CD4-positive, alpha-beta memory T cell (primary cell): ENCODE data around the gene ITPRID2. TPM values are rescaled to one million over a fixed set of nuclear protein-coding genes. Genes with fewer than 3 reads are reported as not detected.

Experiments
- CTCF ChIA-PET: fragments of 350-600 bp; sonication (Branson Sonifier 250); formaldehyde crosslinking; loops from one replicate; lab custom pipeline; 2021; ENCODE audit warnings: inconsistent platforms; ENCODE audit not compliant: partially characterized antibody; lab: Charles Lee
- POLR2A ChIA-PET: fragments of 350-600 bp; sonication (Branson Sonifier 250); formaldehyde crosslinking; loops from one replicate; lab custom pipeline; 2021; ENCODE audit not compliant: partially characterized antibody; lab: Charles Lee
- DNase-seq, 5 donors: peaks; one replicate each; pipeline versions ENCODE4 v3.0.0 to v3.0.0-alpha.2; 2020 to 2022; ENCODE audit warnings: mixed read lengths in 1 of 5
- H3K27ac ChIP-seq: one replicate; pipeline ENCODE4 v1.7.0; 2013; ENCODE audit warnings: low read depth, low read length
- H3K27me3 ChIP-seq: 2 replicates; pipeline ENCODE4 v1.7.0; 2013; ENCODE audit warnings: mild to moderate bottlenecking, low read length, moderate library complexity; ENCODE audit not compliant: insufficient read depth
- H3K36me3 ChIP-seq: 2 replicates; pipeline ENCODE4 v1.7.0; 2013; ENCODE audit warnings: mild to moderate bottlenecking, low read length, moderate library complexity; ENCODE audit not compliant: insufficient read depth
- H3K4me1 ChIP-seq: 2 replicates; pipeline ENCODE4 v1.7.0; 2013; ENCODE audit warnings: mild to moderate bottlenecking, low read length, moderate library complexity; ENCODE audit not compliant: insufficient read depth
- H3K4me3 ChIP-seq, 2 donors: one replicate each; pipeline ENCODE4 v1.7.0; 2013; ENCODE audit warnings: low read length in 2 of 2, mild to moderate bottlenecking in 1 of 2
- H3K9me3 ChIP-seq, 2 donors: one replicate each; pipeline ENCODE4 v1.7.0; 2013; ENCODE audit warnings: low read length in 2 of 2, control low read depth in 1 of 2; ENCODE audit not compliant: control insufficient read depth in 1 of 2
- H3K27ac Mint-ChIP-seq, 7 donors: one replicate each; pipeline ENCODE4 v1.8.0; 2020 to 2021; ENCODE audit warnings: mixed read lengths in 7 of 7, mild to moderate bottlenecking in 6 of 7, inconsistent platforms in 3 of 7, moderate library complexity in 3 of 7
- H3K27me3 Mint-ChIP-seq, 2 donors: one replicate each; pipeline ENCODE4 v1.8.0; 2020 to 2021; ENCODE audit warnings: mixed read lengths in 2 of 2
- H3K36me3 Mint-ChIP-seq, 2 donors: one replicate each; pipeline ENCODE4 v1.8.0; 2020 to 2021; ENCODE audit warnings: mixed read lengths in 2 of 2, inconsistent platforms in 1 of 2, mild to moderate bottlenecking in 1 of 2
- H3K4me1 Mint-ChIP-seq, 4 donors: one replicate each; pipeline ENCODE4 v1.8.0; 2020 to 2021; ENCODE audit warnings: mixed read lengths in 4 of 4, mild to moderate bottlenecking in 1 of 4
- H3K4me3 Mint-ChIP-seq, 8 donors: one replicate each; pipeline ENCODE4 v1.8.0; 2020 to 2021; ENCODE audit warnings: mixed read lengths in 8 of 8, mild to moderate bottlenecking in 7 of 8, moderate library complexity in 6 of 8, inconsistent platforms in 3 of 8
- H3K9me3 Mint-ChIP-seq, 8 donors: one replicate each; pipeline ENCODE4 v1.8.0; 2020 to 2021; ENCODE audit warnings: mixed read lengths in 8 of 8, mild to moderate bottlenecking in 5 of 8, inconsistent platforms in 3 of 8, moderate library complexity in 1 of 8
- intact Hi-C: fragments of 100-400 bp; cut with micrococcal nuclease; formaldehyde crosslinking; loops from one replicate; pipeline ENCODE4 v1.15.1; 2023
- polyA plus RNA-seq, 2 donors: library from polyadenylated mRNA; unstranded; fragments of 300-500 nt; fragmentation: Illumina TruSeq; gene quantifications; one replicate each; pipeline ENCODE4 v1.2.3, GENCODE V29; 2021
- total RNA-seq, 2 experiments: library from RNA; stranded (reverse); gene quantifications; one replicate each; pipeline ENCODE4 v1.2.3, GENCODE V29; 2021

ITPRID2 gene
- total and polyA plus RNA-seq, 4 experiments from 2014 or later, result 3.8 to 38.8 (median 18.9) TPM

GRCh38 chr2:181859803-181860202, 31.7 kb upstream of the ITPRID2 start:
- ChIA-PET CTCF (interaction anchor here (1.4 kb wide), 1 partner anchor 14 kb away, joined by 3 read pairs; no protein-coding TSS in a partner anchor), POLR2A (no interaction called here)
- Histone ChIP-seq H3K27ac (no peak overlapping the region), H3K27me3 (no peaks in the 10 kb centered on the region), H3K9me3 (no peaks in the 10 kb centered on the region), H3K4me3 (no peak overlapping the region), H3K4me1 (no peaks in the 10 kb centered on the region), H3K36me3 (no peaks in the 10 kb centered on the region)
- no peak for DNase-seq
- Mint-ChIP-seq H3K27me3 (peaks cover 6 to 7% of the 10 kb centered on the region in 2 donors), H3K4me1 (no peaks in the 10 kb centered on the region), H3K27ac (no peak overlapping the region), H3K9me3 (no peaks in the 10 kb centered on the region), H3K4me3 (no peak overlapping the region), H3K36me3 (no peaks in the 10 kb centered on the region)
- intact Hi-C loops, result no loop called here

- no peak for DNase-seq
- H3K4me3 Mint-ChIP-seq, result no peak overlapping the region
- Histone ChIP-seq H3K4me1 (no peaks in the 10 kb centered on the region), H3K36me3 (no peaks in the 10 kb centered on the region), H3K27me3 (no peaks in the 10 kb centered on the region), H3K4me3 (no peak overlapping the region), H3K9me3 (no peaks in the 10 kb centered on the region), H3K27ac (no peak overlapping the region)
- H3K36me3 Mint-ChIP-seq, result no peaks in the 10 kb centered on the region
- H3K4me1 Mint-ChIP-seq, result no peaks in the 10 kb centered on the region
- H3K9me3 Mint-ChIP-seq, result no peaks in the 10 kb centered on the region
- CTCF ChIA-PET, result no interaction called here
- H3K27ac Mint-ChIP-seq, result no peak overlapping the region
- intact Hi-C loops, result no loop called here
- POLR2A ChIA-PET, result no interaction called here
- H3K27me3 Mint-ChIP-seq, result peaks cover 10 to 12% of the 10 kb centered on the region in 2 donors
Measured at GRCh38 chr2:181861379-181861778, 30.2 kb upstream of the ITPRID2 start.

GRCh38 chr2:181862583-181863281, 28.8 kb upstream of the ITPRID2 start:
- Histone ChIP-seq H3K4me3 (no peak overlapping the region), H3K9me3 (no peaks in the 10 kb centered on the region), H3K27ac (no peak overlapping the region), H3K27me3 (no peaks in the 10 kb centered on the region), H3K4me1 (no peaks in the 10 kb centered on the region), H3K36me3 (no peaks in the 10 kb centered on the region)
- CTCF ChIA-PET, result interaction anchor here (0.5 kb wide), 1 partner anchor 178 kb away, joined by 3 read pairs; no protein-coding TSS in a partner anchor
- Mint-ChIP-seq H3K36me3 (no peaks in the 10 kb centered on the region), H3K4me1 (no peaks in the 10 kb centered on the region), H3K27me3 (peaks cover 10 to 14% of the 10 kb centered on the region in 2 donors), H3K4me3 (no peak overlapping the region), H3K9me3 (no peaks in the 10 kb centered on the region), H3K27ac (no peak overlapping the region)
- intact Hi-C loops, result no loop called here
- no peak for DNase-seq
- POLR2A ChIA-PET, result no interaction called here

DNA sequence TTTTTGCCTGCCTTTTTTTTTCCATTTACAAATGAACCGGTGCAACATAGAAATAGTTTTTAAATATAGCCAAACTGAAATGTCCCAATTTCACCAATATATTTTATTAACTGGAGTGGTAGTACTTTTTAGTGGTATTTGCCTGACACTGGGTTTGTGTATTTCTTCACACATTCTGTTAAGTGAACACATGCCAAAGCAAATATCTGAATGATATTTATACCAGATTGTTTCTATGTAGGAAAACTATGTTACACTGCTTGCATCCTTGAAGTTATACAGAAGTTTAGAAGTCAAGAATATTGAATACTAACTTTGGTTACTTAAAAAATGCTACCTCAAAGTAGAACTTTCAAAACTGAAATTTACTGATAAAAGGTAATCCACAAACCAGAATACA, 19.4 kb upstream of the ITPRID2 start:
- Mint-ChIP-seq H3K4me1 (no peaks in the 10 kb centered on the region), H3K9me3 (no peaks in the 10 kb centered on the region), H3K27me3 (peaks cover 0 to 5% of the 10 kb centered on the region in 2 donors), H3K4me3 (no peak overlapping the region), H3K27ac (no peak overlapping the region), H3K36me3 (no peaks in the 10 kb centered on the region)
- H3K9me3 ChIP-seq, result no peaks in the 10 kb centered on the region
- CTCF ChIA-PET, result no interaction called here
- H3K4me1 ChIP-seq, result no peaks in the 10 kb centered on the region
- H3K36me3 ChIP-seq, result no peaks in the 10 kb centered on the region
- H3K27ac ChIP-seq, result no peak overlapping the region
- POLR2A ChIA-PET, result no interaction called here
- no peaks in the 10 kb centered on the region for H3K27me3 ChIP-seq
- no peak for DNase-seq
- no peak overlapping the region for H3K4me3 ChIP-seq
- intact Hi-C loops, result no loop called here

GRCh38 chr2:181876614-181877063, 14.9 kb upstream of the ITPRID2 start:
- DNase-seq, result no peak
- no peaks in the 10 kb centered on the region for H3K36me3 ChIP-seq
- no peaks in the 10 kb centered on the region for H3K4me1 ChIP-seq
- no peaks in the 10 kb centered on the region for H3K27me3 ChIP-seq
- H3K4me3 Mint-ChIP-seq, result no peak overlapping the region
- no peaks in the 10 kb centered on the region for H3K9me3 Mint-ChIP-seq
- H3K9me3 ChIP-seq, result no peaks in the 10 kb centered on the region
- peaks cover 0 to 6% of the 10 kb centered on the region in 2 donors for H3K27me3 Mint-ChIP-seq
- ChIA-PET CTCF (no interaction called here), POLR2A (no interaction called here)
- H3K27ac ChIP-seq, result no peak overlapping the region
- H3K27ac Mint-ChIP-seq, result no peak overlapping the region
- intact Hi-C loops, result no loop called here
- no peaks in the 10 kb centered on the region for H3K36me3 Mint-ChIP-seq
- no peaks in the 10 kb centered on the region for H3K4me1 Mint-ChIP-seq
- no peak overlapping the region for H3K4me3 ChIP-seq

- intact Hi-C loops, result no loop called here
- H3K27me3 ChIP-seq, result no peaks in the 10 kb centered on the region
Measured at GRCh38 chr2:181877181-181877664, 14.3 kb upstream of the ITPRID2 start.

DNA sequence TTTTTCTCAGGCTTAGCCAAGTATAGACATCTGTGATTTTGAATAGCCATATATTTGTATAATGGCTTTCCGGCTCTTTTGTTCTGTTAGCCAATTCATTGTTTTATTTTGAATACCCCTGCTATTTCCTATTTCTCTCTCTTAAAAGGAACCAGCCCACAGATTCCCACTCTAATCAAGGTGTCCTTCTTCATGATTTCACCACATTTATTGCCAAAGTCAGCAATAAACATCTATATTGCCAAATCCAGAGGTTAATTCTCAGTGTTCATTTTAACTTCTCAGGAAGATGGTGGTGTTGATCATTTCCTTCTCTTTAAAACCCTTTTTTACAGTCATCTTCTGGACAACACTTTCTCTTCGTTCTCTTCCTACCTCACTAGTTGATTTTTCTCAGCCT, 13.1 kb upstream of the ITPRID2 start:
- Histone ChIP-seq H3K36me3 (no peaks in the 10 kb centered on the region), H3K4me1 (no peaks in the 10 kb centered on the region), H3K27ac (no peak overlapping the region), H3K27me3 (no peaks in the 10 kb centered on the region), H3K4me3 (no peak overlapping the region), H3K9me3 (no peaks in the 10 kb centered on the region)
- ChIA-PET CTCF (no interaction called here), POLR2A (no interaction called here)
- intact Hi-C loops, result no loop called here
- no peaks in the 10 kb centered on the region for H3K4me1 Mint-ChIP-seq
- no peaks in the 10 kb centered on the region for H3K36me3 Mint-ChIP-seq
- H3K9me3 Mint-ChIP-seq, result no peaks in the 10 kb centered on the region
- H3K27ac Mint-ChIP-seq, result no peak overlapping the region
- peaks cover 2 to 8% of the 10 kb centered on the region in 2 donors for H3K27me3 Mint-ChIP-seq
- DNase-seq, result no peak
- H3K4me3 Mint-ChIP-seq, result no peak overlapping the region

More at GRCh38 chr2:181877181-181877664, 14.3 kb upstream of the ITPRID2 start:
- Histone ChIP-seq H3K4me3 (no peak overlapping the region), H3K4me1 (no peaks in the 10 kb centered on the region), H3K27ac (no peak overlapping the region), H3K36me3 (no peaks in the 10 kb centered on the region), H3K9me3 (no peaks in the 10 kb centered on the region)
- Mint-ChIP-seq H3K9me3 (no peaks in the 10 kb centered on the region), H3K4me1 (no peaks in the 10 kb centered on the region), H3K36me3 (no peaks in the 10 kb centered on the region), H3K27me3 (peaks cover 0 to 6% of the 10 kb centered on the region in 2 donors), H3K27ac (no peak overlapping the region), H3K4me3 (no peak overlapping the region)
- CTCF ChIA-PET, result no interaction called here
- POLR2A ChIA-PET, result no interaction called here
- no peak for DNase-seq
